GM21528 (cell line): ENCODE measurements around the gene DUSP19.

Experiments
- ATAC-seq: cut with Tn5 transposase; IDR thresholded peaks from one replicate; pipeline ENCODE4 v1.9.1; 2021; ENCODE audit warnings: mild to moderate bottlenecking, moderate library complexity; ENCODE audit not compliant: unreplicated experiment, low FRiP score

DUSP19 gene

DNA sequence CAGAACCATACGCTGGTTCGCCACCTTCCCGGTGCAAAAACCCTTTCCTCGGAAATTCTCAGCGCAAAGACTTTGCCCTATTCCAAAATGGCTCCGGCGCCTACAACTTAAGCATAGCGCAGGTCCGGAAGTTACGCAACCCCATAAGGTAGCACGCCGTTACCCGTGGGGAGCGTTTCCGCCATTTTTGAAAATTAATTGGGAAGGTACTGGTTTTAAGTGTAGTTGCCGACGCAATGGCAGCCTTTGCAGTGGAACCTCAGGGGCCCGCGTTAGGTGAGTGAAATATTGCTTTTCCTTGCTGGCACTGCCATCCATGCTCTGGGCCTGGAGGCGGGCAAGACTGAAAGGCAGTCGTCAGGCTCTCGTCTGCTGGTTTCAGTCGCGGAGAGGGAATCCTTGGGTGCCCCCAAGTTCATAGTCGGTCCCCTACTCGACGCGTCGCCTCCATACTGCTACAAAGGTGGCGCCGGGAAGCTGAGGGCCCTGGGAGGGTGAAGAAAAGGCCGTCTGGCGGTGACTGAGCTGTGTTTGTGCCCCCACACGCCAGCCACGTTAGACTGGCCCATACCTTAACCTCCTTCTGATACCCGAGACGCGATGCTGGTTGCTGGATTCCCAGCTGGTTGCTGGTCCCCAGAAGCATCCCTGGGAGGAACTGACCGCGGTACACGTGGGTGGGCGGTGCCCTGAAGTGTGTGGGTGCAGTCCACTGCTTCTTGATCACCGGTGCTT, 45.8 kb downstream of the DUSP19 start, which contains the start of gene NUP35:
TSS of gene NUP35 (plus strand) at position 222 of the 735 bp plus-strand sequence. CDS start at position 237, 15 bp downstream.
- peak; percentile 95 for ATAC-seq

DNA sequence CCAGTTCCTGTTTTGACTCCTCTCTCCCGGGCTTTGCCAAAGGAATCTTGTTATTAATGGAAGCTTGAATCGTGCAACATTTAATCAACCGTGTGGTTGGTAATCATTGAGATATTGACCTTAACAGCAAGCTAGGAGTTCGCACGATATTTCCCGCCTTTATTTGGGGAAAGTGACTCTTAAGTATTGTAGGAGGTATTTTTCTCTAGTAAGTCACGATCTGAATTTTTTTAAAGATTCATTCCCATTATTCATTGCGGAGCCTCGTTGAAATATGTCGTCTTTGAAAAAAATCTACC, 46.4 kb downstream of the DUSP19 start:
- ATAC-seq = no peak

DNA sequence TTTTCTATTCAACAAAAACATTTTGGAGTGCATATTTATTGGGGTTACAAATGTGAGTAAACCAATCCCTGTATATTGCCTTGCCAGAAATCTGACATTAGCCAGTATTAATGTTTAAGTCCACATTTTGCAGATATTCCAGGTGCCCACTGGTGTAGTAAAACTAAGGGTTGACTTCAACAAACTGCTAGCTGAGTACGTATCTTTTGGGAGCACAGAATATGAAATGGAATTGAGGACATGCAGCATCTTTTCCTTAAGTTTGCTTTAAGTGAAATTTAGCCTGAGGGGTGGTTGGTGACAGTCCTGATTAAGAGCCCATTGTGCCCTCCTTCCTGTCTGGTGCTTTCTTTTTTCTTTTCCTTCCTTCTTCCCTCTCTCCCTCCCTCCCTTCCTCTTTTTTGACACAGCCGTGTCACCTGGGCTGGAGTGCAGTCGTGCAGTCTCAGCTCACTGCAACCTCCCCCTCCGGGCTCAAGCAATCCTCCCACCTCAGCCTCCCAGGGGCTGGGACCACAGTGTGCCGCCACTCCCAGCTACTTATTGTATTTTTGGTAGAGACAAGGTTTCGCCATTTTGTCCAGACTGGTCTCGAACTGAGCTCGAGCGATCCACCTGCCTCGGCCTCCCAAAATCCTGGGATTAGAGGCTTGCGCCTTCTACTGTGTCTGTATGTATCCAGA, 47.3 kb downstream of the DUSP19 start:
- ATAC-seq = no peak

DNA sequence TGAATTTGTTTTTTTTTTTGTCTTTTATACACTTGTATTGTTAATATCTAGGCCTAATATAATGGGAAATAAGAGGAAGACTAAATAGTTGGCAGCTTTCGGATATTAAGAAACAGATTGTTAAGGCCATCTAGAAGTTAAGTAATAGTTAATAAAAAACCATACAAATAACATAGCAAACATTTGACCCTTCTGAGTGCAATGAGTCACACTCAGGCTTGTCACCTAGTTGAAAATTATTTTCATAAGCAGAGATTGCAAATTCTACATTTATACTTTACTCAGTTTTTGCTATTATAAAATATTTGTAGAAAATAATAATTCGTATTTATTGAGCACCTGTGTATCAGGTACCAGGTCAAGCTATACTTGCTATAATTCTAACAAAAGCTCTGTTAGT, 48.1 kb downstream of the DUSP19 start:
- no peak for ATAC-seq

DNA sequence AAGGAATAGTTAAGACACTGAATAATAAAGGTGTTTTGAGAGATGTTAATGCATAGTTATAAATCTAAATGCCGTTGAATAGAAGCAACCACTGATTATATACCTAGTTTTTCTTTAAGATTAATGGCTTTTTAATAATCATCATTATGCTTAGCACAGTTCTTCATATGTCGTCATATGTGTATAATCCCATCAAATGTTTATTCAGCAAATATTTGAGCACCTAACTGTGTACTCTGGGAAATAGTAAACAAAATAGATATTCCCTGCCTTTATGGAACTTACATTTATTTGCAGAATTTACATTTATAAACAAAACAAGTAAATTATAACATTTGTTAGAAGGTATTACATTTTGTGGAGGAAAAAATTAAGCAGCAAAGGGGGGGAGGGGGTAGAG, 55.5 kb downstream of the DUSP19 start:
- no peak for ATAC-seq

DNA sequence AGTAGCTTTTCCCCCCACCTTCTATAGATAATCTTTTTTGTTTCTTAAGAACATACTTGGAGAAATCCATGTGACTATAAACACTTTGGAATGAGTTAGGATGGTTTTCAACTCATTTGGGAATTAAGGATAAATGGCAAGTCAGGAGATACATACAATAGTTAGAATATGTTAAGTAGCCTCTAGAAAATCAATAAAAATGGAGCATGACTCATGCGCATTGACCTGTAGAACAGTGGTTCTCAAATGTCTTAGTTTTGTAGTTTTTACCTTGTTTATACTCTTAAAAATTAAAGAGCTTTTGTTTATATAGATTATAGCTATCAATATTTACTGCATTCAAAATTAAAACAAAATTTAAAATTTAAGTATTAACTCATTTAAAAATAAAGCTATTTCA, 70.4 kb downstream of the DUSP19 start:
- ATAC-seq = no peak

DNA sequence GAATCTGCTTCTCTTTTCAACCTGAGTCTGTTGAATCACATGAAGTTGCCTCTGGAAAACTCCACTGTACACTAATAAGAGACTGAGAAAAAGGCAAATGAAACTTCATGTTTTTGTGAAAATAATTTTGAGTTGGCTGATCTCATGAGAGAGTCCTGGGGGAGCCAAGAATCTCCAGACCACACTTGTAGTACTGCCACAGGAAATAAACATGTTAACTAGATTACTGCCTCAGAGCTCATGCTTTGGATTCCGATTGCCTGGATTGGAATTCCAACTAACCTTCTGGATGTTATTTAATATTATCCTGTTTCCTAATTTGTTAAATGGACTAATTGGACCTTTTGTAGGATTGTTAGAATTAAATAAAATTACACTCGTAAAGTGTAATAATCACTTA, 70.9 kb downstream of the DUSP19 start:
- ATAC-seq = no peak
